ENCODE data around the gene CD300C.
"Not testable (repeated sequence)": the region's sequence is repeated elsewhere in the genome, so short reads cannot be mapped to it uniquely, and the experiment has no call there.

Gene CD300C

GRCh38 chr17:74545843-74546230 is at the start of gene CD300C:
Gene CD300C, minus strand, starts transcription at chr17:74546115. Its CDS starts 333 bp downstream, at chr17:74545782.
- peak; percentile 88 to 89 for DNase-seq

GRCh38 chr17:74595037-74595750 is 49.3 kb upstream of the CD300C start:
- no peak for DNase-seq

GRCh38 chr17:74592087-74592990 is 46.4 kb upstream of the CD300C start, which contains the start of gene CD300LD:
Gene CD300LD, minus strand, starts transcription at chr17:74592283. Its CDS starts 81 bp downstream, at chr17:74592202.
- DNase-seq, result peak; percentile 33 to 45

- DNase-seq, result no peak
Measured at GRCh38 chr17:74591503-74591902, 45.6 kb upstream of the CD300C start.

GRCh38 chr17:74585711-74586110 is 39.8 kb upstream of the CD300C start:
- no peak for DNase-seq

GRCh38 chr17:74584292-74585060 is 38.6 kb upstream of the CD300C start:
- DNase-seq, result no peak

GRCh38 chr17:74582633-74583032 is 36.7 kb upstream of the CD300C start:
- no peak for DNase-seq

GRCh38 chr17:74579900-74580299 is 34.0 kb upstream of the CD300C start:
- DNase-seq, result no peak

- no peak for DNase-seq
Measured at GRCh38 chr17:74578979-74579378, 33.1 kb upstream of the CD300C start.

- DNase-seq, result no peak
Measured at GRCh38 chr17:74574489-74575142, 28.7 kb upstream of the CD300C start.

GRCh38 chr17:74573635-74574034 is 27.7 kb upstream of the CD300C start:
- DNase-seq, result not testable (repeated sequence)

GRCh38 chr17:74573169-74573568 is 27.3 kb upstream of the CD300C start:
- no peak for DNase-seq

- no peak for DNase-seq
Measured at GRCh38 chr17:74571621-74572270, 25.8 kb upstream of the CD300C start.

GRCh38 chr17:74569020-74570003 is 23.4 kb upstream of the CD300C start:
- peak; percentile 85 to 96 for DNase-seq

- no peak for DNase-seq
Measured at GRCh38 chr17:74568106-74568873, 22.4 kb upstream of the CD300C start.

GRCh38 chr17:74567397-74567796 is 21.5 kb upstream of the CD300C start, which contains the start of gene CD300H:
Gene CD300H, minus strand, starts transcription at chr17:74567509.
- DNase-seq, result no peak

GRCh38 chr17:74566132-74566753 is 20.3 kb upstream of the CD300C start:
- peak; percentile 31 to 66 for DNase-seq

GRCh38 chr17:74565126-74565525 is 19.2 kb upstream of the CD300C start:
- no peak for DNase-seq

GRCh38 chr17:74563358-74563757 is 17.4 kb upstream of the CD300C start:
- DNase-seq, result no peak

Measured in AML-193 (cell line).